ENCODE data around the gene HDAC10.
"Not testable (repeated sequence)": the region's sequence is repeated elsewhere in the genome, so short reads cannot be mapped to it uniquely, and the experiment has no call there.

DNA sequence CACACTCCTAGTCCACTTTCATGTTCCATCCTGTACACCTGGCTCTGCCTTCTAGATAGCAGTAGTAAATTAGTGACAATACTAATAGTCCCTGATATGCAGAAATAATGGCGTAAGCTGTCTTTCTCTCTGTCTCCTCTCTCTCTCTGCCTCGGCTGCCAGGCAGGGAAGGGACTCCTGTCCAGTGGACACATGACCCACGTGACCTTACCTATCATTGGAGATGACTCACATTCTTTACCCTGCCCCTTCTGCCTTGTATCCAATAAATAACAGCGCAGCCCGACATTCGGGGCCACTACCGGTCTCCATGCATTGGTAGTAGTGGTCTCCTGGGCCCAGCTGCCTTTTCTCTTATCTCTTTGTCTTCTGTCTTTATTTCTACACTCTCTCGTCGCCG lies 22.7 kb upstream of the HDAC10 start:
- TF ChIP-seq POLR2A, EP300 (IDR thresholded peaks at IDR 0.05): not testable (repeated sequence)
- TF ChIP-seq, protein P1, sequence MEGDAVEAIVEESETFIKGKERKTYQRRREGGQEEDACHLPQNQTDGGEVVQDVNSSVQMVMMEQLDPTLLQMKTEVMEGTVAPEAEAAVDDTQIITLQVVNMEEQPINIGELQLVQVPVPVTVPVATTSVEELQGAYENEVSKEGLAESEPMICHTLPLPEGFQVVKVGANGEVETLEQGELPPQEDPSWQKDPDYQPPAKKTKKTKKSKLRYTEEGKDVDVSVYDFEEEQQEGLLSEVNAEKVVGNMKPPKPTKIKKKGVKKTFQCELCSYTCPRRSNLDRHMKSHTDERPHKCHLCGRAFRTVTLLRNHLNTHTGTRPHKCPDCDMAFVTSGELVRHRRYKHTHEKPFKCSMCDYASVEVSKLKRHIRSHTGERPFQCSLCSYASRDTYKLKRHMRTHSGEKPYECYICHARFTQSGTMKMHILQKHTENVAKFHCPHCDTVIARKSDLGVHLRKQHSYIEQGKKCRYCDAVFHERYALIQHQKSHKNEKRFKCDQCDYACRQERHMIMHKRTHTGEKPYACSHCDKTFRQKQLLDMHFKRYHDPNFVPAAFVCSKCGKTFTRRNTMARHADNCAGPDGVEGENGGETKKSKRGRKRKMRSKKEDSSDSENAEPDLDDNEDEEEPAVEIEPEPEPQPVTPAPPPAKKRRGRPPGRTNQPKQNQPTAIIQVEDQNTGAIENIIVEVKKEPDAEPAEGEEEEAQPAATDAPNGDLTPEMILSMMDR (IDR thresholded peaks at IDR 0.05) = not testable (repeated sequence)

All from tibial nerve (tissue), 4 donors.